ENCODE measurements around the gene ACSF2. TPM values are rescaled to one million over a fixed set of nuclear protein-coding genes. Genes with fewer than 3 reads are reported as not detected.

ACSF2 gene
- total and polyA plus RNA-seq, 2 of the 13 experiments (the other 11 are each of a cell fraction or from before 2014, with no cell fraction given) = 87.3 to 109 TPM

GRCh38 chr17:50482516-50482915 lies 56.5 kb downstream of the ACSF2 start (continued):
- TF ChIP-seq SOX13 (IDR thresholded peaks at IDR 0.05) (no peak), SOX13 (CRISPR knock-in tag; conservative IDR thresholded peaks at IDR 0.05 in 1 of 2, IDR thresholded peaks at IDR 0.05 in 1 of 2) (peak in 1 of 2 experiments; percentile 46; a peak in 2 of 4 replicates), NKX3-1 (CRISPR knock-in tag; IDR thresholded peaks at IDR 0.05) (no peak), ZNF761 (CRISPR knock-in tag; conservative IDR thresholded peaks at IDR 0.05) (no peak), ZNF558 (CRISPR knock-in tag; IDR thresholded peaks at IDR 0.05; ENCODE audit: borderline replicate concordance) (no peak), TFDP2 (CRISPR knock-in tag; IDR thresholded peaks at IDR 0.05) (no peak; the same call in 1 of the 2 replicates), ZNF101 (CRISPR knock-in tag; IDR thresholded peaks at IDR 0.05; ENCODE audit: borderline replicate concordance, low read depth) (no peak), PHF20 (CRISPR knock-in tag; IDR thresholded peaks at IDR 0.05) (no peak; the same call in 1 of the 2 replicates), POLR2G (IDR thresholded peaks at IDR 0.05; ENCODE audit: low read depth, low read length) (no peak), MXD1 (CRISPR knock-in tag; IDR thresholded peaks at IDR 0.05) (no peak), ARID3A (IDR thresholded peaks at IDR 0.05; ENCODE audit: low read depth, low read length) (0 out of 2 replicates have a peak, but pooled peaks have one; percentile 53), HOMEZ (CRISPR knock-in tag; IDR thresholded peaks at IDR 0.05; ENCODE audit: low read depth) (peak; percentile 59; the same call in 1 of the 2 replicates), UBTF (CRISPR knock-in tag; IDR thresholded peaks at IDR 0.05) (no peak), RFX1 (IDR thresholded peaks at IDR 0.05) (no peak), ZNF414 (CRISPR knock-in tag; IDR thresholded peaks at IDR 0.05) (no peak), SATB2 (CRISPR knock-in tag; IDR thresholded peaks at IDR 0.05) (no peak), PCBP2 (optimal IDR thresholded peaks at IDR 0.05; ENCODE audit: low read depth, low read length, poor library complexity, severe bottlenecking) (no peak), MYC (CRISPR knock-in tag; IDR thresholded peaks at IDR 0.05; ENCODE audit: borderline replicate concordance) (peak; percentile 64; the same call in 1 of the 2 replicates), ZNF503 (CRISPR knock-in tag; IDR thresholded peaks at IDR 0.05) (no peak; the same call in 1 of the 2 replicates), KDM2A (CRISPR knock-in tag; IDR thresholded peaks at IDR 0.05; ENCODE audit: borderline replicate concordance, low read depth) (peak; percentile 92)

Data from HepG2 (cell line).